GM18505 (cell line): Measurements from ENCODE around the gene GIPC2.

Experiments used
- ATAC-seq: cut with Tn5 transposase; IDR thresholded peaks from one replicate; pipeline ENCODE4 v1.9.1; 2021; ENCODE audit not compliant: unreplicated experiment
- POLR2A ChIP-seq: IDR thresholded peaks from 4 replicates; pipeline ENCODE4 v1.6.1; 2011; ENCODE audit warnings: borderline replicate concordance; ENCODE audit not compliant: insufficient read depth, insufficient read length; ENCODE audit errors: extremely low read depth

GIPC2 gene

GRCh38 chr1:78184460-78185072 lies 138.8 kb downstream of the GIPC2 start:
- ATAC-seq = no peak
- no peak for TF ChIP-seq POLR2A
